Measurements from ENCODE around the gene SRCIN1.
"Not testable (repeated sequence)": the region's sequence is repeated elsewhere in the genome, so short reads cannot be mapped to it uniquely, and the experiment has no call there.

Gene SRCIN1

DNA sequence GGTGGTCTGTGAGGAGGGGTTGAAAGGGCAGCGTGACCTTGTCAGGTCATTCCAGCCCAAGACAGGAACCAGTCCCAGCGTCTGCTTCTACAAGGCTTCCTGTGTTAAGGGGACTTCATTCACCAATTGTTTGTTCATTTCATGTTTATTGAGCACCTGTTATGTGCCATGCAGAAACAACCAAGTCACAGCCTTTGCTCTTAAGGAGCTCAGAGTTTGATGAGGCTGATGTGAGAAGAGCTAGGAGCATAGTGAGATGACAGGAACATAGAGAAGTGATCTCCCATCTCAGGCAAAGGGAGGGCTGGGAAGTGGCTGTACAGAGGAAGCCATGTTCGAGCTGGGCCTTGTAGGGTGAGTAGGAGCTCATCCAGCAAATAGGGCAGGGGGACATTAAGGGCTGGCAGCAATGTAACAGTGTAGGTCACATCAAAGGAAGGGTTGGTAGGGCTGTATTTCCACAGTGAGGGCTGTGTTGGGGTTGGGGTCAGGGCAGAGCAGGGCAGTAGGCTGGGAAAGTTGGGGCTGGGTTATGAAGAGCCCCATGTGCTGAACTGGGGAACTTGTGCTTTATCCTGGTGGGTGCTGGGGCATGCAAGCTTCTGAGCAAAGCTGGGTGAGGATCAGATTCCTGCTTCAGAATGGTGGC, 97.7 kb downstream of the SRCIN1 start:
- FAIRE-seq (no peak), DNase-seq (ENCODE audit: insufficient read length, low spot score) (no peak)
- TF ChIP-seq, protein P1, sequence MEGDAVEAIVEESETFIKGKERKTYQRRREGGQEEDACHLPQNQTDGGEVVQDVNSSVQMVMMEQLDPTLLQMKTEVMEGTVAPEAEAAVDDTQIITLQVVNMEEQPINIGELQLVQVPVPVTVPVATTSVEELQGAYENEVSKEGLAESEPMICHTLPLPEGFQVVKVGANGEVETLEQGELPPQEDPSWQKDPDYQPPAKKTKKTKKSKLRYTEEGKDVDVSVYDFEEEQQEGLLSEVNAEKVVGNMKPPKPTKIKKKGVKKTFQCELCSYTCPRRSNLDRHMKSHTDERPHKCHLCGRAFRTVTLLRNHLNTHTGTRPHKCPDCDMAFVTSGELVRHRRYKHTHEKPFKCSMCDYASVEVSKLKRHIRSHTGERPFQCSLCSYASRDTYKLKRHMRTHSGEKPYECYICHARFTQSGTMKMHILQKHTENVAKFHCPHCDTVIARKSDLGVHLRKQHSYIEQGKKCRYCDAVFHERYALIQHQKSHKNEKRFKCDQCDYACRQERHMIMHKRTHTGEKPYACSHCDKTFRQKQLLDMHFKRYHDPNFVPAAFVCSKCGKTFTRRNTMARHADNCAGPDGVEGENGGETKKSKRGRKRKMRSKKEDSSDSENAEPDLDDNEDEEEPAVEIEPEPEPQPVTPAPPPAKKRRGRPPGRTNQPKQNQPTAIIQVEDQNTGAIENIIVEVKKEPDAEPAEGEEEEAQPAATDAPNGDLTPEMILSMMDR (IDR thresholded peaks at IDR 0.05; ENCODE audit: insufficient read depth, missing control alignments) = no peak

DNA sequence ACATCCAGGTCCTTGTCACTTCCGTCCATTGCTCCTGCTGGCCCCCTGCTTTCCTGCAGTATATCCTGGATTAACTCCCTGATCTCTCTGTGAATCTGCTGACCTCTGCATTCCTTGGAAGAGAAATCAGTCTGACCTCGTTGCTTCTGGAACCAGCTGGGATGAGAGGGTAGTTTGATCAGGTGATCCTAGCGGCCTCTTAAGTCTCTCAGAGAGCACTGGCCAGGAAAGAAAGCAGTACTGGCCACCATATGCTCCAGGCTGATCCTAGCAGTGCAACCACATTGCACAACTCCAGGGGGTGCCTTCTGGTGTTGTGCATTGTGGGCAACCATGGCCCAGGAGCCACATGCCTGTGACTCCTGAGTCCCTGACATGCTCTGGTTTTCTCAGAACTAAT, 98.3 kb downstream of the SRCIN1 start:
- TF ChIP-seq, protein P1 (IDR thresholded peaks at IDR 0.05; ENCODE audit: insufficient read depth, missing control alignments) = no peak
- FAIRE-seq = no peak

DNA sequence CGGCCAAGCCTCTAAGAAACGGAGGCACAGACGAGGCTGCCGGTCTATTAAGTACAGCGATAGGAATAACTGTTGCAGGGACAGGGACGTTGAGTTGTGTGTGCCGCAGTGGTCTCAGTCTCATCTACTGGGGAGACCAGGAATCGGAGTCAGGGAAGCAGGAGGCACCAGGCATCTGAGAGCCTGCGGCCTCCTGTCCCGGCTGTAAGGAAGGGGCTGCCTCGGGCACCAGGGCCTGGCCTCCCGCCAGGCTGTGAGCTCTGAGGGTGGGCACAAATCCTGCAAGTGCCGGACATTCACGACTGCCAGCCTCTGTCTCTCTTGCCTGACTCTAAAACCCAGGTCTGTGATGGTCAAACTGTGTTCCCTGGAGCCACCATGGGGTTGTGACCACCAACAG, 101.5 kb downstream of the SRCIN1 start:
- TF ChIP-seq, protein P1 (IDR thresholded peaks at IDR 0.05; ENCODE audit: insufficient read depth, missing control alignments) = no peak
- DNase-seq (ENCODE audit: insufficient read length, low spot score) (no peak), FAIRE-seq (no peak)

More for the DNA sequence above, 98.3 kb downstream of the SRCIN1 start:
- DNase-seq (ENCODE audit: insufficient read length, low spot score) = no peak

DNA sequence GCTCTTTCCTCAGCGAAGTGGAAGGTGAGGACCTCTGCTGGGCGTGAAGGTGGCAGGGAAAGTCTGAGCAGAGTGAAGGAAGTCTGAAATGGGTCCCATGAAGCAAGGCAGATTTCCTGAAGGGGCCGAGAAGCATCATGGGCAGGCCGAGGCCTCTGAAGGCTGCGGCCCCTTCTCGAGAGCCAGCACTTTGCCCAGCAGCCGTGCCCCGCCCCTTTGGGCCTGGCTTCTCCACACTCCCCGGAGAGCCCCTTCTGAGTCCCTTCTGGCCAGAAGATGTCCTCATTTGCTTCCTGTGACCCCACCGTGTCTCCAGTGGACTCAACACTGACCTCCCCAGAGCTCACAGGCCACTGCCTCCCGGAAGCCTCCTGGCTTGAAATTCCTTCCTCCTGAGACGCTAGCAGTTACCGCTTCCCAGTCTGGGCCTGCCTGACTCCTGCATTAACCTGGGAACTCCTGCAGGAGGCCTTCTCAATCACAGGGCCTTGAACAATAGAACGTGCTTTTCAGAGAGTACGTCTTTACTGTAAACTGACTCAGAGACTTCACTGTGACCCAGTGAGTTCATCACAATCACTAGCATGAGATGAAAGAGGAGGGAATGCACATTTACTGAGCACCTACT, 102.4 kb downstream of the SRCIN1 start:
- FAIRE-seq; DNase-seq (ENCODE audit: insufficient read length, low spot score): not testable (repeated sequence)

DNA sequence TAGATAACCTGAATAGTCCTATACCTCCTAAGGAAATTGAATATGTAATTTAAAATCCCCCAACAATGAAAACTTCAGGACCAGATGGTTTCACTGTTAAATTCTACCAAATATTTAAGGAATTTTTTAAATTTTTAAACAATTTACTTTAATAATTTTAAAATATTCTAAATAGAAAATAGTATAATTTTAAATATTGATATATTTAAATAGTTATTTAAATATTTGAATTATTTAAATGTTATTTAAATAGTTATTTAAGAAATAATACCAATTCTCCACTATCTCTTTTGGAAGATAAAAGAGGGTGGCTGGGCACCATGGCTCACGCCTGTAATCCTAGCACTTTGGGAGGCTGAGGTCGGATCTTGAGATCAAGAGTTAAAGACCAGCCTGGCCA, 104.0 kb downstream of the SRCIN1 start:
- not testable (repeated sequence) for FAIRE-seq; DNase-seq (ENCODE audit: insufficient read length, low spot score)

DNA sequence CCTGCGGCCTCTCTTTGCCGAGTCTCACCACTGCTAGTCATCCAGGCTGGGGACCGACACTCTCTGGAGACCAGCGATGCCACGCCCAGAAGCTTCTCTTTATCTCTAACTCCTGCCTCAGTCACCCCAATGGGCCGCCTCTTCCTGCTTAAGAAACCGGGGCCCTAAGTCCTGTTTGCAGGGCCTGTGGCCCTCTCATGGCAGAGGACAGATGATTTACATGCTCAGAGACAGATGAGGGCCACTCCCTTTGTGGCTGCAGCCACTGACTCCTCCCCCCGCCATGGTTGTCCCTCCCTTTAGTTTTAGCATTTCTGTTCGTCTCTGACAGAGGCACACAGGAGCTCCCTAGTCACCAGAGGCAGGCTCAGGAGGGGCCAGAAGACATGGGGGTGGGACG, 106.5 kb downstream of the SRCIN1 start:
- FAIRE-seq; DNase-seq (ENCODE audit: insufficient read length, low spot score): not testable (repeated sequence)

DNA sequence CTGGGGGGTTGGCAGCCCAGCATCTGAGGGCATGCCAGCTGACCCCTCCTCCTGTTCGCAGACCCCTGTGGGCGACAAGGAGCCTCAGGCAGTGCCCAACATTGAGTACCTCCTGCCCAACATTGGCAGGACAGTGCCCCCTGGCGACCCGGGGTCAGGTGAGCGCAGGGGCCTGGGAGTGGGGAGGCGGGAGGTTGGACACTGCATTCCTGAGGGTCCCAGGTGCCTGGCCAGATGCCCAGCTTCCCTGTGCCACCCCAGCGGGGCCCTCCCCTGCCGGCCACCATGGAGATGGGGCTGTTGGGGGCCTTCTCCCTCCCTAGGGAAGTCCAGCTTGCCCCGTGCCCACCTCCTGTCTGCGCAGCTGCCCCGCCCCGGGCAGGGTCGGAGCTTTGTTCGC, 107.4 kb downstream of the SRCIN1 start:
- DNase-seq (ENCODE audit: insufficient read length, low spot score) = no peak
- FAIRE-seq = no peak
- TF ChIP-seq, protein P1 (IDR thresholded peaks at IDR 0.05; ENCODE audit: insufficient read depth, missing control alignments) = no peak

DNA sequence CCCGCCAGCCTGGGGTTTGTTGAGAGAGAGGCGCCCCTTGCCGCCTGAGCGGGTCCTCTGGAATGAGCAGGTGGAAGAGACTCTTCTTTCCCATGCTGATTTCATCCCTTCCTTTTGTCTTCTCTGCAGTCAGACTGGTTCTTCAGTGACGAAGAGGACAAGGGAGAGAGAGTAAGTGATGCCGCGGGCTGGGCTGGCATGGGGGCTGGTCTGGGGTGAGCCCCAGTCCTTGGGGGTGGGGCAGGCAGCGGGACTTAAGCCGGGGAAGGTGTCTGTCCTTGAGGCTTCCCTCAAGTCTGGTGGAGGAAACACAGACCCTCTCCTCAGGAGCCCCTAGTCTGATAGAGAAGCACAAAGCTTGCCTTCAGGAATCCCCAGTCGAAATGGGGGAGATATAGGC, 108.1 kb downstream of the SRCIN1 start:
- DNase-seq (ENCODE audit: insufficient read length, low spot score); FAIRE-seq: not testable (repeated sequence)

DNA sequence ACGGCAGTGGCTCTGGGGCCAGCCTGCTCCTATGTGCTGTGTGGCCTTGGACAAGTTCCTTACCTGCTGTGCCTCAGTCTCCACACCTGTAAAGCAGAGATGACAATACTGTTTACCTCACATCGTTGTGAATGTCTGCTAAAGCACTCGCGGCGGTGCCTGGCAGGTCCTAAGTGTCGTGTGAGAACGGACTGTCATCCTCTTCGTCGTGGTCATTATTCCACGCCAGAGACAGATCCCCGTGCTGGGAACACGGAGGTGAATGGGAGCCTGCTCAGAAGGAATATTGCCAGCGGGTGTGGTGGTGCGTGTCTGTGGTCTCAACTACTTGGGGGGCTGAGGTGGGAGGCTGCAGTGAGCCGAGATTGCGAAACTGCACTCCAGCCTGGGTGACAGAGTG, 111.6 kb downstream of the SRCIN1 start:
- not testable (repeated sequence) for DNase-seq (ENCODE audit: insufficient read length, low spot score); FAIRE-seq
